Adrenal gland (tissue), 5 donors: Measurements from ENCODE around the gene ZDHHC14.

Experiments
- POLR2A ChIP-seq, 2 donors: fragments of 450-650 bp; IDR thresholded peaks; one replicate each; pipeline ENCODE4 v1.6.1; 2017; ENCODE audit warnings: antibody characterized with exemption in 2 of 2, mild to moderate bottlenecking in 2 of 2, moderate library complexity in 1 of 2
- TF ChIP-seq, protein P1 (sequence below), 6 experiments: fragments of 450-650 bp in 4 of 6; fragments of 200-600 bp in 2 of 6; sonication (generic) in 1 of 6; IDR thresholded peaks; 1 replicate in 5 of 6; 2 replicates in 1 of 6; pipeline versions ENCODE4 v1.5.1 to v1.8.0; 2016 to 2021; ENCODE audit warnings: antibody characterized with exemption in 6 of 6, mild to moderate bottlenecking in 2 of 6, moderate library complexity in 1 of 6
- donor health status: DM: no; HTN: no; CAD: no.

DNA sequence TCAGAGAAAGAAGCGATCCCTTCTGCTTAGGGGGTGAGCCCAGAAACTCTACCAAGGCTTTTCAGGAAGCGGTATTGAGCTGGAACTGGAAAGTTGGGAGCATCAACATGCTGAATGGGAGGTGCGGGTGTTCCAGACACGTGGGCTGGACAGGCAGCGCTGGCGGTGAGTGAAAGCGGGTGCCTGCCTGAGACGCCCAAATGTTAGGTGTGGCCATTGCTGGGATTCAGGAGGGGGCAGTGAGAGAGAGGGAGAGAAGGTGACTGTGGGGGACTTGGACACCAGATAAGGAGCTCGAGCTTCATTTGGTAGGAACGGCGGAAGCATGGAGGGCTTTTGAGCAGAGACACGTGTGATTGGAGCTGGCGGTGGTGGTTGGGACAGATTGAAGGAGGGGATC, 157.7 kb downstream of the ZDHHC14 start:
- no peak for TF ChIP-seq POLR2A (IDR thresholded peaks at IDR 0.05)
- TF ChIP-seq, protein P1, sequence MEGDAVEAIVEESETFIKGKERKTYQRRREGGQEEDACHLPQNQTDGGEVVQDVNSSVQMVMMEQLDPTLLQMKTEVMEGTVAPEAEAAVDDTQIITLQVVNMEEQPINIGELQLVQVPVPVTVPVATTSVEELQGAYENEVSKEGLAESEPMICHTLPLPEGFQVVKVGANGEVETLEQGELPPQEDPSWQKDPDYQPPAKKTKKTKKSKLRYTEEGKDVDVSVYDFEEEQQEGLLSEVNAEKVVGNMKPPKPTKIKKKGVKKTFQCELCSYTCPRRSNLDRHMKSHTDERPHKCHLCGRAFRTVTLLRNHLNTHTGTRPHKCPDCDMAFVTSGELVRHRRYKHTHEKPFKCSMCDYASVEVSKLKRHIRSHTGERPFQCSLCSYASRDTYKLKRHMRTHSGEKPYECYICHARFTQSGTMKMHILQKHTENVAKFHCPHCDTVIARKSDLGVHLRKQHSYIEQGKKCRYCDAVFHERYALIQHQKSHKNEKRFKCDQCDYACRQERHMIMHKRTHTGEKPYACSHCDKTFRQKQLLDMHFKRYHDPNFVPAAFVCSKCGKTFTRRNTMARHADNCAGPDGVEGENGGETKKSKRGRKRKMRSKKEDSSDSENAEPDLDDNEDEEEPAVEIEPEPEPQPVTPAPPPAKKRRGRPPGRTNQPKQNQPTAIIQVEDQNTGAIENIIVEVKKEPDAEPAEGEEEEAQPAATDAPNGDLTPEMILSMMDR (IDR thresholded peaks at IDR 0.05) = no peak
